ENCODE measurements around the gene EXOSC5.

GRCh38 chr19:41435936-41436673 is 38.9 kb upstream of the EXOSC5 start:
- TF ChIP-seq TAF1 (IDR thresholded peaks at IDR 0.05; ENCODE audit: borderline replicate concordance, low read depth, low read length) (no peak), MXI1 (IDR thresholded peaks at IDR 0.05; ENCODE audit: low read depth, low read length) (no peak), CTCF (IDR thresholded peaks at IDR 0.05 in 2 of 3, conservative IDR thresholded peaks at IDR 0.05 in 1 of 3; ENCODE audit: control insufficient read depth in 2 of 3, extremely low read depth in 1 of 3, insufficient read depth in 1 of 3, low read depth in 3 of 3, low read length in 3 of 3) (no peak), CBX5 (IDR thresholded peaks at IDR 0.05; ENCODE audit: low read depth) (no peak), POLR2AphosphoS5 (IDR thresholded peaks at IDR 0.05; ENCODE audit: low read length) (no peak), EGR1 (IDR thresholded peaks at IDR 0.05; ENCODE audit: borderline replicate concordance in 1 of 2, low read depth in 2 of 2, low read length in 2 of 2) (no peak), RFX5 (IDR thresholded peaks at IDR 0.05; ENCODE audit: low read depth, low read length) (no peak), ZBED1 (IDR thresholded peaks at IDR 0.05; ENCODE audit: borderline replicate concordance) (no peak)

Measured in GM12878 (cell line).